GM19238 (cell line): Measurements from ENCODE around the gene C6orf89.
A peak's percentile ranks its signal among the peaks of the same experiment; 100 is the strongest.

Experiments
- DNase-seq: peaks from one replicate; pipeline ENCODE4 v3.0.0; 2011; ENCODE audit warnings: low spot score; ENCODE audit not compliant: insufficient read length

The C6orf89 gene

GRCh38 chr6:36885461-36886401, at the start of gene C6orf89:
TSS of gene C6orf89 (plus strand) at chr6:36885952. CDS start at chr6:36899445, 13,493 bp downstream.
- peak; percentile 80 for DNase-seq

GRCh38 chr6:36836111-36837021, 49.4 kb upstream of the C6orf89 start:
- DNase-seq: no peak

- DNase-seq: no peak
Observed at GRCh38 chr6:36837022-36837339, 48.8 kb upstream of the C6orf89 start.

- DNase-seq: no peak
Observed at GRCh38 chr6:36837686-36838085, 48.1 kb upstream of the C6orf89 start.

DNA sequence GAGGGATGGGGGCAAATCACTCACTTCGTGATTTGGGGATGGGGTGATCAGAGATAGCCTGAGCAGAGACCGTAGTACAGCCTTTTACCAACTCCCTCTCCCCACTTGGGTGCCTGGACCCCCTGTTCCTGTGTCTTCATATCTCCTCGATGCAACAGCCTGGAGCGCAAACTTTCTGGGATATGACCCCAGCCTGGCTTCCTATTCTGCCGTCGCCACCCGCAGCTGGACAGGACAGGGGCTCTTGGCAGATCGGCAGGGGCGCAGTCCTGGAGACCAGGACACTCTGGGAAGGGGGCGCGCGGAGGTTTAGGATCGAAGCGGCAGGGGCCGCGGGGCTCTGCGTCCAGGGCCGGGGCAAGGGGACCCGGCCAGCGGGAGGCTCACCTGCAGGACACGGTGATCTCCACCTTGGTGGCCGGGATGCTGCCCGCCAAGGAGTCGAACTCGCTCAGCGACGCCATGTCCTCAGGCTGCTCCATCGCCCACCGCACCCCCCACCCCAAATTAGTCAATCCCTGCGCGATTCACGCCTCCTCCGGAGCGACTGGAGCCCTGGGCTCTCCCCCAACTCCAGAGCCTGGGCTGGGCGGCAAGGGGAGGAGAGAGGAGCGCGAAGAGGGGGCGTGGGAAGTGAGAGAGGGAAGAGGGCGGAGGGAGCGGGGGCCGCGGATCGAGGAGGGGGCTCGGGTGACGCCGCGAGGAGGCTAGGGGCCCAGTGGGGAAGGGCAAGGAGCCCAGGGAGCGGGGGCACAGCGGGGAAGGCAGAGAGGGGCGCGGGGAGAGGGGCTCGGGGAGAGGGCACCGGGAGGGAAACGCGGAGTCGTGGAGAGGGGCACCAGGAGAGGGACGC, 46.6 kb upstream of the C6orf89 start, which contains the start of gene CPNE5:
CPNE5 (minus strand) TSS at position 549 of the 853 bp plus-strand sequence; CDS start at position 482, 67 bp downstream.
- DNase-seq: no peak

- no peak for DNase-seq
Observed at GRCh38 chr6:36839749-36840431, 45.9 kb upstream of the C6orf89 start.

DNA sequence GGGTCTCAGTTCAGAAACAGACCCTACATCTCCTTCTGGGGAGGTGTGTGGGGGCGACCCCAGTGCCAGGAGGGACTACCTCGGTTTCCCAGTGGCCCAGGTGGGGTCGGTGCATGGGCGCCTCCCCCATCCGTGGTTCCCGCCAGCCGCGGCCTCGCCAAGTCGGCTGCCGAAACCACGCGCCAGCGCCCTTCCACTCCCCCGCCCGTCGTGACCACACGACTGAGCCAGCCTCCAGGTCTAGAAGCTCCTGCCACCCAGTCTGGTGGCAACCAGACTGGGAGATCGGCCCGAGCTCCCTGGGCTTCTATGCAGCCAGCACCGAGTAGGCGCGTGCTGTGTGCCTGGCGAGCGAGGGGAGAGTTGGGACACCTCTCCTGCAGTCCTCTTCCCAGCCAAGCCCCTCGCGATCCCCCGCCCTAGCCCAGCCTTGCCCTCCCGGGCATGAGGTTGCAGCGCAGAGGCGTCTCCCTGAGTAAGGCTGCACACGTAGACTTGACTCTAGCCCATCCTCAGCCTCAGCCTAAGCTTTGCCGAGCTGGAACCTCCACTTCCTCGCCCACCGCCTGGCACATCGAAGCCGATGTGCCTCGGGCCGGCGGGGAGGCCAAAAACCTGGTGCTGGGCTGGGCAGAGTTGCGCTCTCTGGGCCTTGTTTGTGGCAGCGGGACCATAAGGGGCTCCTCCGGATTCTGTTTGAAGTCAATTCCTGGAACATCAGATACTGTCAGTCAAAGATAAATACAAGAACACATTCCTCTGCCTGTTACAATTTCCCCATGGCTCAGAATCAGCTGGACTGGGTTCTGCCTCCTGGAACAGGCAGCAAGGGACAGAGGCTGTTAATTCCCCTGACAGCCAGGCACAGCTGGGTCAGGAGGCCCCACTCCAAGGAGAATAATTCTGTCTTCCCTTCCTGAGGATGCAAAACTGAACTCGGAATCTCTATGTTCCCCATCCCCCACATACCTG, 45.0 kb upstream of the C6orf89 start:
- no peak for DNase-seq

- no peak for DNase-seq
Observed at GRCh38 chr6:36841756-36842155, 44.0 kb upstream of the C6orf89 start.

GRCh38 chr6:36843170-36843569, 42.6 kb upstream of the C6orf89 start:
- DNase-seq: no peak

- no peak for DNase-seq
Observed at GRCh38 chr6:36844232-36845170, 41.3 kb upstream of the C6orf89 start.

DNA sequence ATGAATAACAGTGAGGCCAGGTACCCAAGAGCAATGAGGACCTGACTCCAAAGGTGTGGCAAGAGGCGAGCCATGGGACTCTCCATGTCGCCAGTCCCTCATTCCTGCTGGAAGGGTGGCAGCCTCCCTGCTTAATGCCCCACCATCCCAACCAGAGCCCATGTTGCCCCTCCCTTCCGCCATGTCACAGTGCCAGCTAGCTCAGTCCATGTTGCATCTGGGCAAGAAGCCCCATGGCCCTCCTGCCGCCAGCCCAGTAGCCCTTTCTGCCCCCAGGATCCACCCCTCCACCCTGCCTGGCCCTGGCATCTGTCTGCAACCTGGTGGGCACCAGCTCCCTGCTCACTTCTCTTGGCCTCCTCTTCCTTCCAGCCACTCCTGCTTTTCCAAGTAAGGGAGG, 40.5 kb upstream of the C6orf89 start:
- DNase-seq: no peak

- DNase-seq: no peak
Observed at GRCh38 chr6:36847152-36847551, 38.6 kb upstream of the C6orf89 start.

DNA sequence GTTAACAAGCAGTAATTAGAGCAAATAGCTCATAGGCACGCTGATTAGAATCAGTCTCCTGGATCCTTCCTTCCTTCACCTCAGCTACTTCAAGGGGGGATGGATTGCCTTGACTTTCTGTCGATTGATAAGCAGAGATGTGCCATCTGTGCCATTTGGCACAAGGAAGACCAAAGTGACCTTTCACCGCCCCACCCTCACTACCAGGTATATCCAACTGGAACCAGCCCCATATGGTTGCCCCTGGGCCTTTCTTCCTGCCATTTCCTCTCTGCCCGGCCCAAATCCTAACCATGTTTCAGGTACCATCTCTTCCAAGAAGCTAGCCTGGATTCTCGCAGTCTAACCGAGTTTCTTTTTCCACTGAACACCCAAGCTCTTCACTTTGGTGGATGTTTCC, 37.8 kb upstream of the C6orf89 start:
- no peak for DNase-seq

GRCh38 chr6:36848658-36849441, 36.9 kb upstream of the C6orf89 start:
- DNase-seq: no peak

- DNase-seq: no peak
Observed at GRCh38 chr6:36850021-36850420, 35.7 kb upstream of the C6orf89 start.

DNA sequence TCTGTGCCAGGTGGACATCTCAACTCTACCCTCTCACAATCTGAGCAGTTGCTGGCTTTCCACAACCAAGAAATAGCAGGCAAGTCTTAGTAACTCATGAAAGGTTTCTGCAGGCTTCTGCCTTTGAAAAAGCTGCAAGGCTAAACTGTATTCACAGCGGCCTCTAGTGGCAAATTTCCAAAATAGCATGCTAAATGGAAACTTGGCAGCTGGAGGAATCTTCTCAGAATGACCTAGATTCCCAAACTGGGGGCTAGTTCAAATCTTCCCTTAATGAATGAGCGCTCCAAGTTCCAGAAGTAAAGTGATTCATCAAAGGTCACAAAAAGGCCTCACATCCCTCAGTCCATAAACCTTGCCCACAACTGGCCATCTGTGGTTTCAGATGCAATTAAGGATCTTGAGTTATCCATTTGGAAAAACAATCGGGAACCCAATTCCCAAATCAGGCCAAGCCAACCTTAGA, 34.6 kb upstream of the C6orf89 start:
- DNase-seq: no peak

DNA sequence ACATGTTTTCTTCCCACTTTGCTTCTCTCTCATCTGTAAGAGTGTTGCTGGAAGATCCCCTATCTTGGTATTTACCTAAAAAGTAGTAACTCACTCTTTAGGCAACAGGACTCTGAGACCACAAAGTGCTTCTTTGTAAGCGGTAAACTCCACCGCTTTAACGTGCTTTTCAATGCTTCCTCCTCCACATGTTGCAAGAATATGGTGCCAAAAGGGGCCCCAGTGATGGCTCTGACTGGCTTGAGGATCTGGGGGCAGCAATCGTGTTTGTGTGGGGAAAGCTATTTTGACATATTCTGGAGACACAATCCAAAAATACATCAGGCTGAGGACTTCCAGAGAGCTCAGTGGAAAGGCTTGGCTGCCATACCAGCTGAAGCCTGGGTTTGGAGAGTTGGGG, 34.1 kb upstream of the C6orf89 start:
- no peak for DNase-seq
